OCI-M1 (cell line): ENCODE measurements around the gene ERFE.

Experiments
- DNase-seq: peaks from one replicate; lab custom pipeline; 2025; lab: John Stamatoyannopoulos, UW

Gene ERFE

DNA sequence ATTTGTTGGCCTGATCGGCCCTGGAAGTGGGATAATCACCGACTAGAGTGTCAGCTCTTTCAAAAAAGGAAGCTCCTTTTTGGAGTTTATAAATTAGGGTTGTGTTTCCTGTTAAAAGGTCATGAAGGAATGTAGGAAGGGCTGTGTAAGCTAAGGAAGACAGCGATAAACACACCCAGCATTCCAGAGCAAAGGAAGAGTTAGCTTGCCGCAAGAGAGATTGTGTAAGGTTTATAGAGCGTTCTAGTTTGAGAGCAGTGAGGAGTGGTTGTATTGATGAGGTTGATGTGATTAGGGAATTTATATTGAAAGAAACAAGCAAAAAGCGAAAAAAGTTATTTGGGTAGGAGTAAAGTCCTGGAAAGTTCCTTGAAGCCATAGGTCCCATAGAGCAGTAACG is 48.2 kb downstream of the ERFE start:
- DNase-seq: no peak

DNA sequence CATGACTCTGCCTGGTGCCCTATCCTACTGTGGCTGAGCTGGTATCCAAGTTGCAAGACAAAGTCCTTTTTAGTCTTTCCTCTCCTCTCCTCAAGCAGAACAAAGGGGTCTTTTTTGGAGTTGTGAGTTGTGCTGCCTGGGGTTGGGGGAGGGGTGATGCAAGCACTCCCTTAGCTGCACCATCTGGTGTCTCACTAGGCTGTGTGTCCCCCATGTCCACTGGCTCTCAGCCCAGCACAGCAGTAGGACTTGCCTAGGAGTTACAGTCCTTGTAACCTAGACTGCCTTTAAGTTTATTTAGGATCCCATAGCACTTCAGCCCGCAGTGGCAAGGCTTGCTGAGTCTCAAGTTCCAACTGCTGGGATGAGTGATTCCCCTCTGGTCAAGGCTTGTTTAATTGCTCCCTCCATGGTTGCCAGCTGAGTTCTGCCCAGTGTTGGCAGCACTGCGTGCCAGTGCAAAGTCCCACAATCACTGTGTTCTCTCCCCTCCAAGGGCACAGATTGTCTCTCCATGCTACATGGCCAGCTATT is 57.9 kb downstream of the ERFE start:
- DNase-seq: no peak
